HCT116 (cell line): ENCODE data around the gene CAMK2N2. TPM values are rescaled to one million over a fixed set of nuclear protein-coding genes. Genes with fewer than 3 reads are reported as not detected.

Experiments used
- ATAC-seq: fragments of 200-7000 bp; cut with Tn5 transposase; 2 replicates; pipeline ENCODE4 v1.9.1; 2020; ENCODE audit warnings: mild to moderate bottlenecking, moderate library complexity
- BruUV-seq: library from RNA; stranded (reverse); fragments of 400-500 nt; replicated peaks from 2 replicates; lab custom pipeline; 2021; lab: Mats Ljungman, UMichigan
- CTCF ChIA-PET: fragments of 300-600 bp; sonication (Branson Sonifier 250); formaldehyde crosslinking; loops from one replicate; lab custom pipeline; 2021; ENCODE audit warnings: antibody characterized with exemption; lab: Charles Lee
- POLR2A ChIA-PET: fragments of 300-600, 350-600 bp; sonication (Branson Sonifier 250); formaldehyde crosslinking; loops from one replicate; lab custom pipeline; 2021; ENCODE audit warnings: antibody characterized with exemption; lab: Charles Lee
- RAD21 ChIA-PET, 2 experiments: fragments of 300-600 bp; sonication (Branson Sonifier 250); formaldehyde crosslinking; loops; one replicate each; lab custom pipeline; 2023; ENCODE audit warnings: low total read pairs in 2 of 2; ENCODE audit not compliant: uncharacterized antibody in 2 of 2, unreplicated experiment in 2 of 2, low non-redundant PET in 1 of 2; lab: Charles Lee
- DNase-seq: peaks from one replicate; pipeline ENCODE4 v3.0.0-alpha.2; 2010; ENCODE audit warnings: low read depth, low spot score
- H2AFZ ChIP-seq: fragments of 200-600 bp; shearing (Covaris generic), sonication (generic); 2 replicates; pipeline ENCODE4 v1.6.1; 2017; ENCODE audit warnings: low read depth, mixed run types, mixed read lengths, antibody characterized with exemption, low read length; ENCODE audit not compliant: poor library complexity, severe bottlenecking
- H3K27ac ChIP-seq: 2 replicates; pipeline ENCODE4 v1.5.1; 2012; ENCODE audit warnings: low read depth, low read length
- H3K27me3 ChIP-seq: fragments of 200-600 bp; sonication (generic); 2 replicates; pipeline ENCODE4 v1.6.1; 2016; ENCODE audit warnings: mixed run types, low read length, mixed read lengths; ENCODE audit not compliant: insufficient read depth
- H3K36me3 ChIP-seq, 2 experiments: fragments of 200-500 bp in 1 of 2; fragments of 200-600 bp in 1 of 2; sonication (Bioruptor generic) in 1 of 2; sonication (generic) in 1 of 2; 2 replicates each; pipeline versions ENCODE4 v1.5.1 to v1.6.1; 2014 to 2016; ENCODE audit warnings: low read length in 2 of 2, inconsistent platforms in 1 of 2, mixed read lengths in 1 of 2, mixed run types in 1 of 2; ENCODE audit not compliant: insufficient read depth in 2 of 2, control insufficient read depth in 1 of 2
- H3K4me1 ChIP-seq, 2 experiments: fragments of 200-600 bp in 1 of 2; sonication (generic) in 1 of 2; 2 replicates each; pipeline versions ENCODE4 v1.5.1 to v1.6.1; 2012 to 2017; ENCODE audit warnings: low read length in 2 of 2, inconsistent platforms in 1 of 2, mild to moderate bottlenecking in 1 of 2, mixed read lengths in 1 of 2, mixed run types in 1 of 2, moderate library complexity in 1 of 2; ENCODE audit not compliant: insufficient read depth in 2 of 2, control insufficient read depth in 1 of 2
- H3K4me2 ChIP-seq: fragments of 200-600 bp; sonication (generic); 2 replicates; pipeline ENCODE4 v1.6.1; 2017; ENCODE audit warnings: mixed run types, low read length, mixed read lengths
- H3K4me3 ChIP-seq, 2 experiments: fragments of 200-600 bp in 1 of 2; sonication (generic) in 1 of 2; replicated peaks in 1 of 2; 2 replicates each; pipeline ENCODE4 v1.5.1; 2011 to 2016; ENCODE audit warnings: low read length in 2 of 2, control low read depth in 1 of 2, low read depth in 1 of 2, mild to moderate bottlenecking in 1 of 2, mixed read lengths in 1 of 2, mixed run types in 1 of 2
- H3K79me2 ChIP-seq: fragments of 200-600 bp; sonication (generic); 2 replicates; pipeline ENCODE4 v1.6.1; 2017; ENCODE audit warnings: mild to moderate bottlenecking, mixed run types, low read length, moderate library complexity, mixed read lengths; ENCODE audit not compliant: insufficient read depth
- H3K9ac ChIP-seq: fragments of 200-600 bp; sonication (generic); 2 replicates; pipeline ENCODE4 v1.6.1; 2016; ENCODE audit warnings: low read length, mixed read lengths
- H3K9me2 ChIP-seq: fragments of 200-600 bp; sonication (generic), shearing (Covaris generic); 2 replicates; pipeline ENCODE4 v1.6.1; 2017; ENCODE audit warnings: mixed run types, mild to moderate bottlenecking, moderate library complexity; ENCODE audit not compliant: insufficient read depth
- H3K9me3 ChIP-seq, 2 experiments: fragments of 200-500 bp in 1 of 2; fragments of 200-600 bp in 1 of 2; sonication (Bioruptor generic) in 1 of 2; sonication (generic) in 1 of 2; 2 replicates each; pipeline ENCODE4 v1.6.1; 2014 to 2017; ENCODE audit warnings: low read length in 2 of 2, mixed read lengths in 2 of 2, inconsistent platforms in 1 of 2, low read depth in 1 of 2, mild to moderate bottlenecking in 1 of 2, mixed run types in 1 of 2, moderate library complexity in 1 of 2; ENCODE audit not compliant: control insufficient read depth in 1 of 2, insufficient read depth in 1 of 2
- H4K20me1 ChIP-seq: fragments of 200-600 bp; sonication (generic), shearing (Covaris generic); 2 replicates; pipeline ENCODE4 v1.6.1; 2017; ENCODE audit warnings: mixed run types, mild to moderate bottlenecking, moderate library complexity; ENCODE audit not compliant: insufficient read depth
- ATF3 ChIP-seq: IDR thresholded peaks from 2 replicates; pipeline ENCODE4 v1.6.1; 2012
- CBX3 ChIP-seq: IDR thresholded peaks from 2 replicates; pipeline ENCODE4 v1.6.1; 2012; ENCODE audit warnings: low read depth
- CTCF ChIP-seq, 3 experiments: fragments of 200-600 bp in 1 of 3; sonication (generic) in 1 of 3; IDR thresholded peaks in 2 of 3; conservative IDR thresholded peaks in 1 of 3; 2 replicates each; pipeline ENCODE4 v1.5.1; 2012 to 2017; ENCODE audit warnings: low read depth in 2 of 3, low read length in 2 of 3, antibody characterized with exemption in 1 of 3, borderline replicate concordance in 1 of 3, control low read depth in 1 of 3, mild to moderate bottlenecking in 1 of 3, mixed read lengths in 1 of 3, mixed run types in 1 of 3, moderate library complexity in 1 of 3; ENCODE audit not compliant: insufficient read depth in 1 of 3
- EGR1 ChIP-seq: IDR thresholded peaks from 2 replicates; pipeline ENCODE4 v1.6.1; 2012; ENCODE audit warnings: low read depth
- EZH2phosphoT487 ChIP-seq: fragments of 200-600 bp; IDR thresholded peaks from 2 replicates; pipeline ENCODE4 v1.6.1; 2018; ENCODE audit warnings: antibody characterized with exemption, borderline replicate concordance
- FOSL1 ChIP-seq: IDR thresholded peaks from 2 replicates; pipeline ENCODE4 v1.6.1; 2012; ENCODE audit warnings: low read depth
- JUND ChIP-seq: IDR thresholded peaks from 2 replicates; pipeline ENCODE4 v1.6.1; 2012
- MAX ChIP-seq: IDR thresholded peaks from 2 replicates; pipeline ENCODE4 v1.6.1; 2012
- POLR2A ChIP-seq: IDR thresholded peaks from 2 replicates; pipeline ENCODE4 v1.7.0; 2011; ENCODE audit warnings: borderline replicate concordance; ENCODE audit not compliant: insufficient read depth, insufficient read length; ENCODE audit errors: extremely low read depth
- POLR2AphosphoS5 ChIP-seq: IDR thresholded peaks from 2 replicates; pipeline ENCODE4 v1.6.1; 2011; ENCODE audit warnings: mild to moderate bottlenecking, low read depth, low read length, moderate library complexity
- RAD21 ChIP-seq: IDR thresholded peaks from 2 replicates; pipeline ENCODE4 v1.6.1; 2012; ENCODE audit warnings: low read depth, mild to moderate bottlenecking
- REST ChIP-seq: IDR thresholded peaks from 2 replicates; pipeline ENCODE4 v1.6.1; 2012; ENCODE audit warnings: low read depth
- SIN3A ChIP-seq: IDR thresholded peaks from 2 replicates; pipeline ENCODE4 v1.6.1; 2012; ENCODE audit warnings: low read depth
- TCF7L2 ChIP-seq: IDR thresholded peaks from 2 replicates; pipeline ENCODE4 v1.7.0; 2011; ENCODE audit warnings: borderline replicate concordance, inconsistent platforms; ENCODE audit not compliant: insufficient read depth, insufficient read length; ENCODE audit errors: extremely low read depth
- YY1 ChIP-seq: IDR thresholded peaks from 2 replicates; pipeline ENCODE4 v1.6.1; 2011; ENCODE audit warnings: low read length, low read depth, moderate library complexity, mild to moderate bottlenecking; ENCODE audit not compliant: insufficient replicate concordance; ENCODE audit errors: extremely low read depth
- ZBTB33 ChIP-seq: IDR thresholded peaks from 2 replicates; pipeline ENCODE4 v1.6.1; 2011; ENCODE audit warnings: mild to moderate bottlenecking, low read length, moderate library complexity; ENCODE audit not compliant: insufficient replicate concordance; ENCODE audit errors: extremely low read depth
- ZFX ChIP-seq: fragments of 450-650 bp; IDR thresholded peaks from 2 replicates; pipeline ENCODE4 v1.6.1; 2017
- ZNF274 ChIP-seq: fragments of 200-500 bp; sonication (Bioruptor generic); IDR thresholded peaks from 2 replicates; pipeline ENCODE4 v1.6.1; 2014; ENCODE audit warnings: mild to moderate bottlenecking, low read depth, low read length, inconsistent platforms
- intact Hi-C: fragments of 100-400 bp; cut with micrococcal nuclease; formaldehyde crosslinking; loops from 2 replicates; pipeline ENCODE4 v1.10.0; 2022
- total RNA-seq: library from RNA; stranded (reverse); gene quantifications from one replicate; pipeline ENCODE4 v1.2.1, GENCODE V29; 2021; ENCODE audit not compliant: unreplicated experiment

Gene CAMK2N2
- total RNA-seq, 1 experiment from 2014 or later = 5.1 TPM

GRCh38 chr3:184234224-184234623 lies 27.1 kb downstream of the CAMK2N2 start:
- Histone ChIP-seq H4K20me1 (no peaks in the 10 kb centered on the region), H3K9me3 (no peaks in the 10 kb centered on the region), H3K4me2 (peak overlapping the region; percentile 70), H3K9ac (peak overlapping the region; percentile 28; the same call in 1 of the 2 replicates), H3K27me3 (no peaks in the 10 kb centered on the region), H3K9me2 (no peaks in the 10 kb centered on the region), H3K4me1 (peaks cover 12 to 26% of the 10 kb centered on the region in 2 experiments), H3K27ac (peak overlapping the region; percentile 23; the same call in 1 of the 2 replicates), H3K36me3 (no peaks in the 10 kb centered on the region), H3K4me3 (no peak overlapping the region), H3K79me2 (no peaks in the 10 kb centered on the region), H2AFZ (no peak overlapping the region)
- ChIA-PET POLR2A (no interaction called here), RAD21 (interaction anchor here in 1 of 2 experiments (0.9 kb wide), 1 partner anchor 60 kb away, joined by 3 read pairs; no protein-coding TSS in a partner anchor), CTCF (no interaction called here)
- peak; percentile 76 for TF ChIP-seq JUND
- TF ChIP-seq ATF3 = no peak
- peak; percentile 32 for TF ChIP-seq YY1
- no peak for TF ChIP-seq EZH2phosphoT487
- no peak for TF ChIP-seq EGR1
- TF ChIP-seq REST = no peak
- TF ChIP-seq SIN3A = no peak
- no peak for TF ChIP-seq POLR2A
- no peak; the same call in 1 of the 2 replicates for TF ChIP-seq MAX
- TF ChIP-seq ZBTB33 = peak; percentile 60
- no peak for TF ChIP-seq ZNF274
- no peak for TF ChIP-seq ZFX
- peak; percentile 73 for TF ChIP-seq POLR2AphosphoS5
- TF ChIP-seq RAD21 = peak; percentile 54
- no peak; the same call in 1 of the 2 replicates for TF ChIP-seq CBX3
- TF ChIP-seq TCF7L2 = no peak
- peak; percentile 35 to 47 (median 43); a peak in 5 of 6 replicates for TF ChIP-seq CTCF (IDR thresholded peaks at IDR 0.05 in 2 of 3, conservative IDR thresholded peaks at IDR 0.05 in 1 of 3; ENCODE audit: borderline replicate concordance in 1 of 3, insufficient read depth in 1 of 3, low read depth in 2 of 3, low read length in 2 of 3)
- TF ChIP-seq FOSL1 = peak; percentile 64; the same call in 1 of the 2 replicates
- ATAC-seq (peak; percentile 76), DNase-seq (peak; percentile 85)
- no TSS peak for BruUV-seq
- intact Hi-C loops = no loop called here
